ENCODE measurements around the gene CCL13. TPM values are rescaled to one million over a fixed set of nuclear protein-coding genes. Genes with fewer than 3 reads are reported as not detected.

The CCL13 gene
- polyA plus RNA-seq, 4 donors = 0.17 TPM; not detected in 3

- DNase-seq (ENCODE audit: low read depth in 4 of 4, low spot score in 3 of 4) = peak; percentile 70 to 80 (median 74)
Measured at GRCh38 chr17:34361478-34362061, 5.3 kb downstream of the CCL13 start.

- no peak for DNase-seq (ENCODE audit: low read depth in 4 of 4, low spot score in 3 of 4)
Measured at GRCh38 chr17:34363183-34363661, 6.9 kb downstream of the CCL13 start, which contains the start of gene CCL1. Gene CCL1 (minus strand): TSS chr17:34363233. CDS start chr17:34363161, 72 bp downstream.

DNA sequence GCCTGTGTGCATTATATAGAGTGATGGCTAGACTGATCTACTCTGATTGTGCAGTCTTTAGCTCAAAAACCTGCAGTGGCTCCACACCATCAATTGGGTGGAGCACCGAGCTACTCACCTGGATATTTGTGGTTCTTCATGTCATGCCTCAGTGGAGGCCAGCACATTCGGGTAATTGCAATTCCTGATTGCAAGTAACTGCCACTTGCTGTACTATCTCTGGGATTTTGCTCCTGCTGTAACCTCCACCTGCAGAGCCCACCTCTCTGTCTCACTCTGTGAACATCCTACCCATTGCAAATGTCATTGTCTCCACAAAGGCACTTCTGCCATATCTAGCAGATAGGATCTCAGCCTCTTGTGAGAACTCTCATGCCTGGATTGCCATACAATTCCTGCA lies 8.5 kb downstream of the CCL13 start:
- DNase-seq (ENCODE audit: low read depth in 4 of 4, low spot score in 3 of 4) = no peak

- DNase-seq (ENCODE audit: low read depth in 4 of 4, low spot score in 3 of 4) = no peak
Measured at GRCh38 chr17:34365340-34365739, 9.1 kb downstream of the CCL13 start.

DNA sequence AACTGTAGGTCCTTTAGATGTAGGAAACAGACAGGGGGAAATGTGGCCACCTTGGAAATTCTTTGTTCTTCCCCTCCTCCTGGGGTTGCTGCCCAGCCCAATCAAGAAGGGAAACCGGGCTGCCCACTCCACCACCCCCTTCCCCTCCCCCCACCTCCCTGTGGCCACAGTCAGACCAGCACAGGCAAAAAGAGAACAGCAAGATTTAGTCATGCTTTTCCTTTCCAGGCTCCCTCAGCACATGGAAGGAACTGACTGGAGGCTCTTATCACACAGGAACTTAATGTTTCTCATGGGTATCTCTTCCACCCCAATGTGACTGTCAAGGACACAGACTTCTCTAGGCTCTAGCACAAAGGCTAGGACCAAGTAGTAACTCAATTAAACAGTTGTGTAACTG lies 9.7 kb downstream of the CCL13 start:
- DNase-seq (ENCODE audit: low read depth in 4 of 4, low spot score in 3 of 4) = no peak

DNA sequence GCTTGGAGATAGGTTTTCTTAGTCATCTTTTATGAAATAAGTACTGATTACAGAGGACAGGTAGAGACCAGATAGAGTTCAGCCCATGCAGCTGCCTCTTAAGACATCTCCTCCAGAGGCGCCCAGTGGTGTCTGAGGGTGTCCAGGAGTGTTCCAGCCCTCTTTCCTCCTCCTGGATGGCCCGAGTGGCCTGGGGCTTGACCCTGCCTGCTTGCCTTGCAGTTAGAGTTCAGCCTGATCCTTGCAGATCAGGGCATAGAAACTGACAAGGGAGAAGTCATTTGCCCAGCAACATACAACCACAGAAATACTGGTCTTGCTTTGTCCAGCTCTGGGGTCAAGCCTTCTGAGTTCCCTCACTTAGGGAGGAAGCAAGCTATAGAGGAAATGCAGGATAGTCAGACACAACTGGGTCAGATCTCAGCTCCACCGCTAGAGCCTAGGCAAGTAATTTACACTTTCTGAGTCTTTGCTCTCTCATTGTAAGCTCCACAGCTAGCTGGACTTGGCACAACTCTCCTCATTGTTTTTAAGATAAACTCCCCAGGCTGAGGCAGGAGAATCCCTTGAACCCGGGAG lies 10.3 kb downstream of the CCL13 start:
- DNase-seq (ENCODE audit: low read depth in 4 of 4, low spot score in 3 of 4) = no peak

- DNase-seq (ENCODE audit: low read depth in 4 of 4, low spot score in 3 of 4) = no peak
Measured at GRCh38 chr17:34367486-34368195, 11.4 kb downstream of the CCL13 start.

DNA sequence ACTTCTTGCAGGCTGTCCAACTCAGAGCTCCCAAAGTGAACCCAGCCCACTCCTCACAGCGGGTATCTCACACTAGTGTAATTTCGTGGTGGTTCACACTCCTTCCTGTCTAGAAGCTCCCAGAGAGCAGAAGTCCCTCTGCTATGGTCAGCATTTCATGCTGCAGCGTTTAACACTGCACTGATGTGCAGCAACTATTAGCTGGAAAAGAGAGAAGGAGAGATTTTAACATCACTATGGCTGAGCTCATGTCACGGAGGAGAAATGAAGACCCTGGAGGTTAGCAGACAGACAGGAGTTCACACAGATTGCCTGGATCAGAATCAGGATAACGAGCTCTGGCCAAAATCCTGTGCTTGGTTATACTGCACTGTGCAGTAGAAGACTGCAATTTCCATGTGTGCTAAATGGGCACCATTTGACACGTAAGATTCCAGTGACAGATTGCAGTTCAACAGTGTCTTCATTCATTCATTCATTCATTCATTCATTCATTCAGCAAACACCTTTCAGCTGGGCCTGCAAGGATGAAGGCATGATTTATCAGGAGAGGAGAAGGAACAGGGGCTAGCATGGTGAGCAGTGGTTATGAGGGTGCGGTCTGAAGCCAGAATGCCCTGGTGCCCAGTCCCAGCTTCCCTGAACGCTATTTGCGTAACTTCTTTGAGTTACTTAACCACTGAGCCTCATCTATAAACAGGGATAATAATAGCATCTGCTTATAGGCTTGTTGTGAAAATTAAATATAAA lies 12.1 kb downstream of the CCL13 start:
- DNase-seq (ENCODE audit: low read depth in 4 of 4, low spot score in 3 of 4) = no peak

GRCh38 chr17:34368946-34369500 lies 12.7 kb downstream of the CCL13 start:
- no peak for DNase-seq (ENCODE audit: low read depth in 4 of 4, low spot score in 3 of 4)

- DNase-seq (ENCODE audit: low read depth in 4 of 4, low spot score in 3 of 4) = no peak
Measured at GRCh38 chr17:34369571-34369970, 13.3 kb downstream of the CCL13 start.

DNA sequence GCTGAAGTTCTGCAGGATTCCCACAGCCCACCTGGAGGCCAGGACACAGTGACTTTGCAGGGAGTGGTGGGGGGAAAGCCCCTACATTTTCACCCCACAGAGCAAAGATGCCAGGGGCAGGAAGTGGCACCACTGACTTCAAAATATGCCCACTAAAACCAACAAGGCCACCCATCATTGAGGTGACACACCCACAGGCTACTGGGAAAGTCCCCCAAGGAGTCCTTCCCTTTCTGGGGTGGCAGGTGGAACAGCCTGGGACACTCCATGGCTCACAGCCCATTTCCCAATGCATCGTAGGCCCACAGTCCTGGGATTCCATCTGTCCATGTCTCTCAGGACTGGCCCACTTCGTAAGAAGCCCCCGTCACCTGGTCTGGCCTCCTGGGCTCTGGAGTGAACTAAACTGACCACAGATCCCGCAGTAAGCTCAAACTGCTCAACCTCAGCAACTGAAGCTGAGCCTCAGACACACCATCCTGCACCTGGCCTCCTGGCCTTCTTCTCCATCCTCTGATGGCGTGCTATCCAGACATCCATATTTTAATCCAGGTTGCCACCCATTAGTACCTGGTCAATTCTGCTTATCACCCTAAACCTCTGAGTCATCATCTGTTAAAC lies 14.2 kb downstream of the CCL13 start:
- no peak for DNase-seq (ENCODE audit: low read depth in 4 of 4, low spot score in 3 of 4)

- DNase-seq (ENCODE audit: low read depth in 4 of 4, low spot score in 3 of 4) = no peak
Measured at GRCh38 chr17:34370997-34371395, 14.7 kb downstream of the CCL13 start.

DNA sequence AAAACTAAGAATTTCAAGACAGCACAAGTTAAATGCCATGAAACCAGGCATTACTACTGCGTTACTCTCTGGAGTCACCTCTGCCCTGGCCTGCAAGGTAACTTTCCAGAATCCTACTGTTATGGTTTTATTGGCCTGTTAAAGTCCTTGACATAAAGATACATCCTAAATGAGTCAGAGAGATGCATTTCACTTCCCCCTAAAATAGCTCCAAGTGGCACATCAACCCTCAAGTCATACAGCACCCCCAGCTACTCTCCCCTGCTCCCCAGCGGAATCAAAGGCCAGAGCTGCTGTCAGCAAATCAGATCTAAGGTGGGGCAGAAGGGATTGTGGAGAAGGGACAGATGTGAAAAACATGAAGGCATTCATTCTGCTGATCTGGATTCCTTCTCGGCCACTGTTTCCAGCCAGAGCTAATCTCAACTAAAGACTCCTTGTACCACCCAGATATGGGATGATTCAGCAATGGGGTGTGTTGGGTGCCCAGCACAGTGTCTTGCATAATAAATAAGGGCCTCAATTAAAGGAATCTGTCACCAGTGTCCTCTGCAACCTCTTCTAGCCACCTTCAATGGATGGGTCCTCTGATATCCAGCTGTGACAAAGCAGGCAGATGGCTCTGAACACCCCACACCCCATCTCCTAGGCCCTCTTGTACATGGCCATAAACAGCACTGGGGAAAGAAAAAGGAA lies 15.3 kb downstream of the CCL13 start:
- no peak for DNase-seq (ENCODE audit: low read depth in 4 of 4, low spot score in 3 of 4)

- DNase-seq (ENCODE audit: low read depth in 4 of 4, low spot score in 3 of 4) = no peak
Measured at GRCh38 chr17:34374457-34374856, 18.2 kb downstream of the CCL13 start.

GRCh38 chr17:34375426-34375997 lies 19.2 kb downstream of the CCL13 start:
- DNase-seq (ENCODE audit: low read depth in 4 of 4, low spot score in 3 of 4) = no peak

GRCh38 chr17:34377078-34377823 lies 21.0 kb downstream of the CCL13 start:
- no peak for DNase-seq (ENCODE audit: low read depth in 4 of 4, low spot score in 3 of 4)

DNA sequence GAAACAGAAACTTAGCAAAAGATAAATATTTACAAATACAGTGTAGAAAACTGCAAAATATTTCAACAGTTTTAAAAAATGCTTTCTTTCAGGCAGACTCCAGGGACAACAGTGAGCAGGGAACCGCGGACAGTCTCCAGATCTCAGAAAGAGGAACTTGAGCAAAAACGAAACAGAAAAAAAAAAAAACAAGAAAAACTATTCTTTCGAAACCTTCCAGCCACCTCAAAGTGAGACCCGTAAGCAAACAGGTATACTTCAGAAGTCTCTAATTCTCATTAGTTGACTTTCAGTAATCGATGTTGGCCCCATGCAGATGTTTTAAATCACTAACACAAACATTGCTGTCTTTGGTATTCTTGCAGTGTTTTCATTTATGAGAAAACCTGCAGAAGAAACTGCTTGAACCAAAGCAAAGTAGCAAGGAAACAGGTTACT lies 22.4 kb downstream of the CCL13 start:
- no peak for DNase-seq (ENCODE audit: low read depth in 4 of 4, low spot score in 3 of 4)

DNA sequence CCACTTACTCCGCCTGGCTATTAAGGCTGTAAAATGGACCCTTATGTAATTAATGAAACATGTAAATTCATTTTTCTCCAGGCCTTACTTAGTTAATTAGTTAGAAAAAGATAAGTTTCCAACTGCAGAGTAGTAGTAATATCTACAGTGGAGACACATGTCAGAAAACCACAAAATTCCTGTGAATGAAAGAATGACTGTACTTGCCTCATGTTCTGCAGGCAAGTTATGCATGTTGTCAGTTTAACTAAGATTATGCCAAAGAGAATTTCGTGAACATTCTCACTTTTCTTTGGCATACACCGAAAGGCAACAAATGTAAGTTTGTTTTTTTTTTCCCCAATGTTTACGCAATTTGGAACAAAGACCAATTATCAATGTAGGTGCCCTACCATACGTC lies 23.6 kb downstream of the CCL13 start:
- DNase-seq (ENCODE audit: low read depth in 4 of 4, low spot score in 3 of 4) = no peak

DNA sequence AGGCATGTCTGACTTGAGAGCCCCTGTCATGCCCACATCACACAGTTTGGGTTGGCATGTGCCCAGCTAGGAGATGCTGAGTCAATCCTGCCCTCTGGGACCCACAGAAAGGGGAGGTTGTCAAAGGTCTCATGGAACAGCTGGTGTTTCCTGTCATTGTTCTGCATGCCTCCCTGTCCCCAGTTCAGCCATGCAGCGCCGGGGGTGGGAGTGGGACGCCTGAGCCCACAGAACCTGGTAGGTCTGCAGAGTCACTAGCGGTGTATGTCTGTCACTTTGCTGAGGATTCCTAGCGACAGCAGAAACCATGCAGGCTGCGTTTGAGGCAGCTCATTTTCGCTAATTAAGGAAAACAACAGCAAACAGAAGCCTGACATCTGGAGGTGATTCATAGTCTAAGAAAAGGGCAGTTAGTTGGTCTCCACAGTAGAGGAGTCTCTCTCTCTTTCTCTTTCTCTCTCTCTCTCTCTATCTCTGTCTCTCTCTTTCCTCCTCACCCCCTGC lies 26.4 kb downstream of the CCL13 start:
- no peak for DNase-seq (ENCODE audit: low read depth in 4 of 4, low spot score in 3 of 4)
